Fibroblast of mammary gland (primary cell): Measurements from ENCODE around the gene QSOX1.
A peak's percentile ranks its signal among the peaks of the same experiment; 100 is the strongest.

Source experiments
- DNase-seq: peaks from one replicate; pipeline ENCODE4 v3.0.0-alpha.2; 2010; ENCODE audit warnings: low read depth
- H3K4me3 ChIP-seq: 2 replicates; pipeline ENCODE4 v1.5.1; 2011; ENCODE audit warnings: low read depth, mild to moderate bottlenecking, low read length, moderate library complexity; ENCODE audit not compliant: control insufficient read depth
- CTCF ChIP-seq: conservative IDR thresholded peaks from 2 replicates; pipeline ENCODE4 v1.5.1; 2011; ENCODE audit warnings: low read depth, low read length, inconsistent platforms; ENCODE audit not compliant: control insufficient read depth, insufficient read depth

QSOX1 gene

GRCh38 chr1:180252638-180253536, 98.2 kb downstream of the QSOX1 start:
- peak; percentile 66 for DNase-seq
- no peak overlapping the region for H3K4me3 ChIP-seq
- peak; percentile 88 for TF ChIP-seq CTCF
